IMR-90 (cell line): Measurements from ENCODE around the gene CHST14. TPM values are rescaled to one million over a fixed set of nuclear protein-coding genes. Genes with fewer than 3 reads are reported as not detected.

Experiments
- ATAC-seq: fragments of 200-7000 bp; cut with Tn5 transposase; 2 replicates; pipeline ENCODE4 v1.9.1; 2020; ENCODE audit warnings: low read depth, mild to moderate bottlenecking, moderate library complexity
- BruUV-seq: library from RNA; stranded (reverse); fragments of 400-500 nt; replicated peaks from 2 replicates; lab custom pipeline; 2021; lab: Mats Ljungman, UMichigan
- CTCF ChIA-PET: fragments of 300-600 bp; formaldehyde crosslinking; extraction: SDS; loops from one replicate; lab custom pipeline; 2021; ENCODE audit warnings: antibody characterized with exemption; lab: Yijun Ruan, JAX
- POLR2A ChIA-PET: fragments of 300-600 bp; sonication (Branson Sonifier 250); formaldehyde crosslinking; loops from one replicate; lab custom pipeline; 2022; ENCODE audit warnings: antibody characterized with exemption; ENCODE audit not compliant: unreplicated experiment; lab: Charles Lee
- DNase-seq: peaks from one replicate; pipeline ENCODE4 v3.0.0; 2013
- H2AFZ ChIP-seq: replicated peaks from 2 replicates; pipeline ENCODE3; 2013; ENCODE audit warnings: low read length, mild to moderate bottlenecking; ENCODE audit not compliant: poor library complexity
- H2AK5ac ChIP-seq: 2 replicates; pipeline ENCODE4 v1.6.1; 2013; ENCODE audit warnings: low read depth, low read length, inconsistent platforms
- H2AK9ac ChIP-seq: replicated peaks from 2 replicates; pipeline ENCODE3; 2013; ENCODE audit warnings: mild to moderate bottlenecking, low read depth, low read length, moderate library complexity; ENCODE audit not compliant: poor library complexity
- H2BK120ac ChIP-seq: 2 replicates; pipeline ENCODE4 v1.6.1; 2013; ENCODE audit warnings: low read depth, low read length, inconsistent platforms
- H2BK15ac ChIP-seq: 3 replicates; pipeline ENCODE4 v1.6.1; 2013; ENCODE audit warnings: low read depth, low read length, inconsistent platforms
- H2BK20ac ChIP-seq: 2 replicates; pipeline ENCODE4 v1.6.1; 2013; ENCODE audit warnings: low read depth, mild to moderate bottlenecking, inconsistent platforms, low read length, moderate library complexity
- H2BK5ac ChIP-seq: 2 replicates; pipeline ENCODE4 v1.6.1; 2013; ENCODE audit warnings: mild to moderate bottlenecking, low read depth, low read length, inconsistent platforms; ENCODE audit not compliant: poor library complexity, severe bottlenecking
- H3K14ac ChIP-seq: replicated peaks from 2 replicates; pipeline ENCODE4 v1.6.1; 2013; ENCODE audit warnings: low read depth, low read length, inconsistent platforms
- H3K18ac ChIP-seq: 2 replicates; pipeline ENCODE4 v1.6.1; 2013; ENCODE audit warnings: low read depth, low read length, control low read depth
- H3K23ac ChIP-seq: 2 replicates; pipeline ENCODE4 v1.6.1; 2013; ENCODE audit warnings: low read depth, low read length, inconsistent platforms
- H3K27ac ChIP-seq: 2 replicates; pipeline ENCODE4 v1.5.1; 2013; ENCODE audit warnings: mild to moderate bottlenecking, control low read depth, low read length; ENCODE audit not compliant: insufficient read depth
- H3K27me3 ChIP-seq: 2 replicates; pipeline ENCODE4 v1.6.1; 2013; ENCODE audit warnings: low read length; ENCODE audit not compliant: control insufficient read depth, insufficient read depth
- H3K36me3 ChIP-seq: 2 replicates; pipeline ENCODE4 v1.6.1; 2013; ENCODE audit warnings: low read length, mixed read lengths; ENCODE audit not compliant: control insufficient read depth, insufficient read depth
- H3K4ac ChIP-seq: 2 replicates; pipeline ENCODE4 v1.6.1; 2013; ENCODE audit warnings: low read depth, low read length, inconsistent platforms
- H3K4me1 ChIP-seq: 2 replicates; pipeline ENCODE4 v1.6.1; 2013; ENCODE audit warnings: low read length, mixed read lengths; ENCODE audit not compliant: control insufficient read depth, insufficient read depth
- H3K4me2 ChIP-seq: 2 replicates; pipeline ENCODE4 v1.6.1; 2013; ENCODE audit warnings: low read depth, mild to moderate bottlenecking, control low read depth, low read length, moderate library complexity
- H3K4me3 ChIP-seq: 2 replicates; pipeline ENCODE4 v1.5.1; 2013; ENCODE audit warnings: low read depth, mild to moderate bottlenecking, control low read depth, low read length, moderate library complexity; ENCODE audit not compliant: insufficient read depth
- H3K56ac ChIP-seq: 2 replicates; pipeline ENCODE4 v1.6.1; 2013; ENCODE audit warnings: low read length, inconsistent platforms; ENCODE audit not compliant: insufficient read depth; ENCODE audit errors: extremely low read depth
- H3K79me1 ChIP-seq, 2 experiments: 2 replicates each; pipeline ENCODE4 v1.6.1; 2013; ENCODE audit warnings: low read length in 2 of 2, inconsistent platforms in 1 of 2, low read depth in 1 of 2
- H3K9ac ChIP-seq: 2 replicates; pipeline ENCODE4 v1.6.1; 2013; ENCODE audit warnings: low read depth, low read length, control low read depth
- H3K9me1 ChIP-seq: 2 replicates; pipeline ENCODE4 v1.6.1; 2013; ENCODE audit warnings: low read length, inconsistent platforms; ENCODE audit not compliant: insufficient read depth
- H3K9me3 ChIP-seq: 2 replicates; pipeline ENCODE4 v1.6.1; 2013; ENCODE audit warnings: low read length; ENCODE audit not compliant: control insufficient read depth, insufficient read depth
- H4K20me1 ChIP-seq: 2 replicates; pipeline ENCODE4 v1.6.1; 2013; ENCODE audit warnings: low read length, inconsistent platforms; ENCODE audit not compliant: insufficient read depth
- H4K5ac ChIP-seq: 2 replicates; pipeline ENCODE4 v1.6.1; 2013; ENCODE audit warnings: mild to moderate bottlenecking, low read depth, low read length, control low read depth
- H4K8ac ChIP-seq, 2 experiments: 2 replicates each; pipeline ENCODE4 v1.6.1; 2013; ENCODE audit warnings: low read depth in 2 of 2, low read length in 2 of 2, control low read depth in 1 of 2, inconsistent platforms in 1 of 2
- H4K91ac ChIP-seq: 2 replicates; pipeline ENCODE4 v1.6.1; 2013; ENCODE audit warnings: low read depth, low read length, inconsistent platforms; ENCODE audit not compliant: insufficient read depth
- BHLHE40 ChIP-seq: fragments of 150-350 bp; IDR thresholded peaks from 2 replicates; pipeline ENCODE4 v1.6.1; 2016; ENCODE audit warnings: mild to moderate bottlenecking, low read depth, low read length
- CEBPB ChIP-seq: IDR thresholded peaks from 2 replicates; pipeline ENCODE4 v1.6.1; 2012; ENCODE audit warnings: low read depth, low read length, improper control_type of control experiment
- CHD1 ChIP-seq: IDR thresholded peaks from 2 replicates; pipeline ENCODE4 v1.6.1; 2012; ENCODE audit warnings: low read depth, low read length, improper control_type of control experiment
- CTCF ChIP-seq: conservative IDR thresholded peaks from 2 replicates; pipeline ENCODE4 v1.5.1; 2012; ENCODE audit warnings: mild to moderate bottlenecking, low read depth, low read length, improper control_type of control experiment
- MAFK ChIP-seq: IDR thresholded peaks from 2 replicates; pipeline ENCODE4 v1.6.1; 2012; ENCODE audit warnings: low read depth, low read length, improper control_type of control experiment
- MAZ ChIP-seq: IDR thresholded peaks from 2 replicates; pipeline ENCODE4 v1.6.1; 2012; ENCODE audit warnings: low read depth, mild to moderate bottlenecking, low read length, improper control_type of control experiment, moderate library complexity, borderline replicate concordance
- MXI1 ChIP-seq: IDR thresholded peaks from 2 replicates; pipeline ENCODE4 v1.6.1; 2012; ENCODE audit warnings: low read depth, mild to moderate bottlenecking, low read length, moderate library complexity, borderline replicate concordance
- POLR2A ChIP-seq: IDR thresholded peaks from 2 replicates; pipeline ENCODE4 v1.6.1; 2012; ENCODE audit warnings: mild to moderate bottlenecking, low read depth, low read length
- RAD21 ChIP-seq: IDR thresholded peaks from 2 replicates; pipeline ENCODE4 v1.6.1; 2012; ENCODE audit warnings: low read length, improper control_type of control experiment
- RCOR1 ChIP-seq: IDR thresholded peaks from 2 replicates; pipeline ENCODE4 v1.6.1; 2012; ENCODE audit warnings: mild to moderate bottlenecking, low read length, improper control_type of control experiment; ENCODE audit not compliant: insufficient replicate concordance
- RFX5 ChIP-seq: IDR thresholded peaks from 2 replicates; pipeline ENCODE4 v1.8.0; 2012; ENCODE audit warnings: low read depth, mild to moderate bottlenecking, low read length, moderate library complexity
- SMC3 ChIP-seq: fragments of 150-350 bp; IDR thresholded peaks from 2 replicates; pipeline ENCODE4 v1.6.1; 2016; ENCODE audit warnings: low read depth, mild to moderate bottlenecking, antibody characterized with exemption, low read length, moderate library complexity
- USF2 ChIP-seq: fragments of 150-350 bp; IDR thresholded peaks from 2 replicates; pipeline ENCODE4 v1.6.1; 2017; ENCODE audit warnings: mild to moderate bottlenecking, antibody characterized with exemption, low read length, low read depth
- WGBS, 2 experiments: methylation state at CpG; one replicate each; pipeline versions ENCODE4 v1.1.5 to v1.1.7; 2013; ENCODE audit warnings: missing lambda C conversion rate in 2 of 2; ENCODE audit not compliant: insufficient read length in 1 of 2; ENCODE audit errors: extremely low coverage in 2 of 2; 5-methylcytosine and 5-hydroxymethylcytosine counted together
- dilution Hi-C: fragments of 300-500 bp; cut with HindIII; formaldehyde crosslinking; loops from one replicate; pipeline ENCODE4 v1.14.3; 2018; ENCODE audit warnings: low sequenced_read_pairs; ENCODE audit not compliant: unreplicated experiment
- in situ Hi-C: fragments of 300-500 bp; cut with MboI; formaldehyde crosslinking; loops from 3 replicates; pipeline ENCODE4 v1.14.3; 2019; ENCODE audit warnings: low sequenced_read_pairs, inconsistent platforms, mixed read lengths
- intact Hi-C: fragments of 100-400 bp; cut with micrococcal nuclease; formaldehyde crosslinking; loops from 2 replicates; pipeline ENCODE4 v1.10.0; 2022
- polyA plus RNA-seq, 3 experiments: library from polyadenylated mRNA; depleted of rRNA; stranded (reverse); fragments of >200 nt; gene quantifications; 2 replicates each; pipeline ENCODE4 v1.2.3, GENCODE V29; 2012; ENCODE audit warnings: low replicate concordance in 1 of 3
- total RNA-seq: library from RNA; depleted of rRNA; stranded (reverse); fragments of >200 nt; gene quantifications from 2 replicates; pipeline ENCODE4 v1.2.3, GENCODE V29; 2012
- TF ChIP-seq, protein P1 (sequence below): fragments of 150-350 bp; IDR thresholded peaks from 2 replicates; pipeline ENCODE4 v1.6.1; 2016; ENCODE audit warnings: low read depth, mild to moderate bottlenecking, low read length, moderate library complexity, borderline replicate concordance

CHST14 gene
- total and polyA plus RNA-seq, 2 of the 4 experiments (the other 2 are of a cell fraction): 3.8 to 19.5 TPM

DNA sequence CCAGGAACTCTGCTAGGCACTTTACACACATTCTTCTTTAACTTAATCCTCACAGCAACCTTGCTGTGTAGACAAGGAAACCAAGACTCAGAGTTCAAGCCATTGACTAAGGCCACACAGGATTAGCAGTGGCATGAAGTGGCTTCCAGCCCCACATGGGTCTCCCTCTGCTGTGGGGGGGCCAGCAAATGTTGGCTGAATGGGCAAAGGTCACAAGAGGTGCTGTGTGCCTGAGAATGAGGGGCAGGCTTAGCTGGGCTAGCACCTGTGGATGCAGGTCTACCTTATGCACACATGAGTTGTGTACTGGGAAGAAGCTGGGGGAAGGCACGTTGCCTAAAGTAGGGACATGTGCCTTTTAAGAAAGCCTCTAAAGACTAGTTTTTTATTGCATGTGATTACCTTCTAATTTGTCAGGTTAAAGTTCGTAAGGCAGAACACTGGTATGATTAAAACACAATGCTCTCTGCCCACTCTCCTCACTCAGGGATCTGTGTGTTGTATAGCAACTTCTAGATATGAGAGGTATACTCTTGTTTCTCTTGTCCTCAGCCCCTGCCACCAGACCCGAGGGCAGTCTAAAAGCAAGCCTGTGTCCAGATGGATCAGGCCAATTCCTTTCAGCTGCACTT lies 19.1 kb upstream of the CHST14 start:
- H3K23ac ChIP-seq: no peak overlapping the region
- H2BK5ac ChIP-seq: no peak overlapping the region
- H4K5ac ChIP-seq: no peak overlapping the region
- dilution Hi-C loops (no loop called here), intact Hi-C loops (no loop called here), in situ Hi-C loops (no loop called here)
- ATAC-seq (no peak), DNase-seq (no peak)
- no peak overlapping the region for H4K8ac ChIP-seq
- peaks cover 31% of the 10 kb centered on the region for H3K9me1 ChIP-seq
- no peak overlapping the region for H3K18ac ChIP-seq
- no peak overlapping the region for H2AK9ac ChIP-seq
- TF ChIP-seq CEBPB: no peak
- no peak for TF ChIP-seq MXI1
- no peak for TF ChIP-seq RAD21
- TF ChIP-seq BHLHE40: no peak
- TF ChIP-seq CHD1: no peak
- no peak for TF ChIP-seq MAFK
- TF ChIP-seq SMC3: no peak
- no peak for TF ChIP-seq RCOR1
- TF ChIP-seq USF2: no peak
- no peak for TF ChIP-seq POLR2A
- TF ChIP-seq, protein P1, sequence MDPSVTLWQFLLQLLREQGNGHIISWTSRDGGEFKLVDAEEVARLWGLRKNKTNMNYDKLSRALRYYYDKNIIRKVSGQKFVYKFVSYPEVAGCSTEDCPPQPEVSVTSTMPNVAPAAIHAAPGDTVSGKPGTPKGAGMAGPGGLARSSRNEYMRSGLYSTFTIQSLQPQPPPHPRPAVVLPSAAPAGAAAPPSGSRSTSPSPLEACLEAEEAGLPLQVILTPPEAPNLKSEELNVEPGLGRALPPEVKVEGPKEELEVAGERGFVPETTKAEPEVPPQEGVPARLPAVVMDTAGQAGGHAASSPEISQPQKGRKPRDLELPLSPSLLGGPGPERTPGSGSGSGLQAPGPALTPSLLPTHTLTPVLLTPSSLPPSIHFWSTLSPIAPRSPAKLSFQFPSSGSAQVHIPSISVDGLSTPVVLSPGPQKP: no peak
- TF ChIP-seq CTCF: no peak
- TF ChIP-seq RFX5: no peak
- no peak for TF ChIP-seq MAZ
- no peak overlapping the region for H3K4ac ChIP-seq
- H3K27ac ChIP-seq: no peak overlapping the region
- no peak overlapping the region for H2AFZ ChIP-seq
- peaks cover 80% of the 10 kb centered on the region for H4K20me1 ChIP-seq
- no peak overlapping the region for H4K91ac ChIP-seq
- H3K36me3 ChIP-seq: no peaks in the 10 kb centered on the region
- POLR2A ChIA-PET: no interaction called here
- H2BK120ac ChIP-seq: no peak overlapping the region
- no peak overlapping the region for H3K14ac ChIP-seq
- H2BK15ac ChIP-seq: no peak overlapping the region
- no CpG with 5 or more reads among the region's 3 CpGs for WGBS, 2 experiments
- H3K27me3 ChIP-seq: no peaks in the 10 kb centered on the region
- BruUV-seq: no TSS peak
- peaks cover 36 to 84% of the 10 kb centered on the region in 2 experiments for H3K79me1 ChIP-seq
- H3K9me3 ChIP-seq: no peaks in the 10 kb centered on the region
- H3K4me1 ChIP-seq: peaks cover 14% of the 10 kb centered on the region
- CTCF ChIA-PET: no interaction called here
- no peak overlapping the region for H2BK20ac ChIP-seq
- no peak overlapping the region for H3K4me3 ChIP-seq
- H3K4me2 ChIP-seq: no peak overlapping the region
- H3K56ac ChIP-seq: no peak overlapping the region
- no peak overlapping the region for H2AK5ac ChIP-seq
- H3K9ac ChIP-seq: no peak overlapping the region
